ENCODE results near the gene WDR93.

WDR93 gene

GRCh38 chr15:89652666-89653065 is 37.9 kb upstream of the WDR93 start (continued):
- no peak for TF ChIP-seq REPIN1 (tag by site-specific recombination; IDR thresholded peaks at IDR 0.05; ENCODE audit: low read depth)
- TF ChIP-seq ZNF274 (IDR thresholded peaks at IDR 0.05; ENCODE audit: low read length): no peak
- no peak for TF ChIP-seq ZNF274 (tag by site-specific recombination; IDR thresholded peaks at IDR 0.05; ENCODE audit: borderline replicate concordance)
- TF ChIP-seq KLF16 (tag by site-specific recombination; IDR thresholded peaks at IDR 0.05): no peak
- TF ChIP-seq FEZF1 (tag by site-specific recombination; IDR thresholded peaks at IDR 0.05): no peak
- no peak for TF ChIP-seq ZIC2 (tag by site-specific recombination; IDR thresholded peaks at IDR 0.05)
- TF ChIP-seq GLI4 (tag by site-specific recombination; IDR thresholded peaks at IDR 0.05): no peak
- no peak for TF ChIP-seq ZNF266 (tag by site-specific recombination; IDR thresholded peaks at IDR 0.05; ENCODE audit: low read depth)
- no peak for TF ChIP-seq ZNF404 (tag by site-specific recombination; IDR thresholded peaks at IDR 0.05)
- no peak for TF ChIP-seq ZNF433 (tag by site-specific recombination; IDR thresholded peaks at IDR 0.05; ENCODE audit: low read depth)

GRCh38 chr15:89653578-89653977 is 37.0 kb upstream of the WDR93 start:
- H3K27ac ChIP-seq (ENCODE audit: extremely low read depth, low read depth, low read length): no peak overlapping the region
- peaks cover 8% of the 10 kb centered on the region; the same call in 1 of the 2 replicates for H3K4me1 ChIP-seq (ENCODE audit: control insufficient read depth, insufficient read depth, low read length)
- no peaks in the 10 kb centered on the region for H3K9me3 ChIP-seq (ENCODE audit: control insufficient read depth, insufficient read depth, low read depth, low read length)
- H3K36me3 ChIP-seq (ENCODE audit: control insufficient read depth in 2 of 2, insufficient read depth in 1 of 2, low read length in 2 of 2): peaks cover 7 to 38% of the 10 kb centered on the region in 2 experiments; a peak in 2 of 3 replicates
- ChIA-PET CTCF (interaction anchor here (1.4 kb wide), 1 partner anchor 20 kb away, joined by 3 read pairs; no protein-coding TSS in a partner anchor), POLR2A (no interaction called here)
- H3K4me3 ChIP-seq (ENCODE audit: low read depth, low read length): no peak overlapping the region
- TF ChIP-seq ZNF701 (tag by site-specific recombination; IDR thresholded peaks at IDR 0.05) (no peak), PRDM6 (tag by site-specific recombination; IDR thresholded peaks at IDR 0.05) (no peak), GLIS1 (tag by site-specific recombination; IDR thresholded peaks at IDR 0.05) (no peak), ZNF510 (tag by site-specific recombination; IDR thresholded peaks at IDR 0.05; ENCODE audit: insufficient replicate concordance) (no peak), TRIM28 (IDR thresholded peaks at IDR 0.05; ENCODE audit: borderline replicate concordance, low read length) (no peak), ZNF112 (tag by site-specific recombination; IDR thresholded peaks at IDR 0.05) (no peak), ZNF558 (tag by site-specific recombination; IDR thresholded peaks at IDR 0.05) (no peak), ZNF792 (tag by site-specific recombination; IDR thresholded peaks at IDR 0.05) (no peak), MZF1 (tag by site-specific recombination; IDR thresholded peaks at IDR 0.05; ENCODE audit: borderline replicate concordance) (no peak), BCL11A (tag by site-specific recombination; IDR thresholded peaks at IDR 0.05; ENCODE audit: low read depth) (no peak), ELK4 (IDR thresholded peaks at IDR 0.05; ENCODE audit: borderline replicate concordance, low read depth, low read length) (no peak), ZFP37 (tag by site-specific recombination; IDR thresholded peaks at IDR 0.05) (no peak), ZNF266 (tag by site-specific recombination; IDR thresholded peaks at IDR 0.05; ENCODE audit: low read depth) (no peak), ZNF747 (tag by site-specific recombination; IDR thresholded peaks at IDR 0.05) (no peak), ZNF830 (tag by site-specific recombination; IDR thresholded peaks at IDR 0.05; ENCODE audit: low read depth) (no peak), RBAK (tag by site-specific recombination; IDR thresholded peaks at IDR 0.05) (no peak), ZEB2 (tag by site-specific recombination; IDR thresholded peaks at IDR 0.05) (no peak), OVOL3 (tag by site-specific recombination; IDR thresholded peaks at IDR 0.05) (no peak)
